B cell (primary cell): ENCODE measurements around the gene C11orf86. TPM values are rescaled to one million over a fixed set of nuclear protein-coding genes. Genes with fewer than 3 reads are reported as not detected.

ENCODE experiments used
- ATAC-seq: fragments of 200-7000 bp; cut with Tn5 transposase; one replicate; pipeline ENCODE4 v1.10.0; 2021; ENCODE audit warnings: low read depth, mild to moderate bottlenecking, moderate number of reproducible peaks, moderate library complexity
- CTCF ChIA-PET: fragments of 350-600 bp; sonication (Branson Sonifier 250); formaldehyde crosslinking; loops from one replicate; lab custom pipeline; 2021; ENCODE audit warnings: antibody characterized with exemption, inconsistent platforms; lab: Charles Lee
- POLR2A ChIA-PET: fragments of 350-600 bp; sonication (Branson Sonifier 250); formaldehyde crosslinking; loops from one replicate; lab custom pipeline; 2021; ENCODE audit warnings: antibody characterized with exemption; lab: Charles Lee
- DNase-seq: peaks from one replicate; pipeline ENCODE4 v3.0.0; 2013
- H2AFZ ChIP-seq: 2 replicates; pipeline ENCODE4 v1.6.1; 2012; ENCODE audit warnings: mild to moderate bottlenecking, low read depth, low read length; ENCODE audit not compliant: insufficient read depth, poor library complexity, severe bottlenecking
- H3K27ac ChIP-seq, 2 donors: 1 replicate in 1 of 2; 2 replicates in 1 of 2; pipeline ENCODE4 v1.5.1; 2012 to 2013; ENCODE audit warnings: low read length in 2 of 2, mild to moderate bottlenecking in 2 of 2, moderate library complexity in 1 of 2
- H3K27me3 ChIP-seq, 4 experiments: fragments of 200-600 bp in 1 of 4; sonication (generic) in 1 of 4; replicated peaks in 1 of 4; 1 replicate in 2 of 4; 2 replicates in 2 of 4; pipeline versions ENCODE4 v1.6.1 to v1.7.0; 2013 to 2016; ENCODE audit warnings: low read length in 3 of 4, mild to moderate bottlenecking in 2 of 4, mixed read lengths in 1 of 4, moderate library complexity in 1 of 4; ENCODE audit not compliant: insufficient read depth in 4 of 4, control insufficient read depth in 3 of 4; ENCODE audit errors: control extremely low read depth in 1 of 4
- H3K36me3 ChIP-seq, 2 experiments: replicated peaks in 1 of 2; 1 replicate in 1 of 2; 2 replicates in 1 of 2; pipeline versions ENCODE4 v1.6.1 to v1.7.1; 2013; ENCODE audit warnings: low read length in 1 of 2; ENCODE audit not compliant: insufficient read depth in 2 of 2, control insufficient read depth in 1 of 2; ENCODE audit errors: control extremely low read depth in 1 of 2, extremely low read depth in 1 of 2
- H3K4me1 ChIP-seq, 2 donors: fragments of 200-600 bp in 1 of 2; sonication (generic) in 1 of 2; 1 replicate in 1 of 2; 2 replicates in 1 of 2; pipeline versions ENCODE4 v1.5.1 to v1.6.1; 2013 to 2017; ENCODE audit warnings: low read length in 2 of 2; ENCODE audit not compliant: control insufficient read depth in 2 of 2, insufficient read depth in 2 of 2
- H3K4me2 ChIP-seq: replicated peaks from 2 replicates; pipeline ENCODE3; 2012; ENCODE audit warnings: mild to moderate bottlenecking, low read depth, low read length; ENCODE audit not compliant: poor library complexity, severe bottlenecking
- H3K4me3 ChIP-seq, 5 experiments: fragments of 200-600 bp in 1 of 5; sonication (generic) in 1 of 5; 1 replicate in 3 of 5; 2 replicates in 2 of 5; pipeline versions ENCODE4 v1.5.1 to v1.7.0; 2011 to 2016; ENCODE audit warnings: low read length in 4 of 5, mild to moderate bottlenecking in 4 of 5, low read depth in 2 of 5, control low read depth in 1 of 5, moderate library complexity in 1 of 5; ENCODE audit not compliant: insufficient read depth in 1 of 5; ENCODE audit errors: control extremely low read depth in 1 of 5, extremely low read depth in 1 of 5
- H3K79me2 ChIP-seq: fragments of 200-600 bp; sonication (generic); one replicate; pipeline ENCODE4 v1.6.0; 2016; ENCODE audit warnings: low read length; ENCODE audit not compliant: control insufficient read depth, insufficient read depth
- H3K9ac ChIP-seq: fragments of 200-600 bp; sonication (generic); 2 replicates; pipeline ENCODE4 v1.6.1; 2017; ENCODE audit warnings: mild to moderate bottlenecking, low read length, moderate library complexity
- H3K9me3 ChIP-seq, 3 donors: one replicate each; pipeline versions ENCODE4 v1.6.1 to v1.7.1; 2013; ENCODE audit warnings: low read length in 2 of 3; ENCODE audit not compliant: control insufficient read depth in 2 of 3, insufficient read depth in 1 of 3; ENCODE audit errors: control extremely low read depth in 1 of 3
- H4K20me1 ChIP-seq: 2 replicates; pipeline ENCODE4 v1.6.0; 2012; ENCODE audit warnings: mild to moderate bottlenecking, low read length; ENCODE audit not compliant: insufficient read depth, control insufficient read depth, poor library complexity, severe bottlenecking
- H3K27ac Mint-ChIP-seq: one replicate; pipeline ENCODE4 v1.8.0; 2021; ENCODE audit warnings: mixed read lengths
- H3K27me3 Mint-ChIP-seq: one replicate; pipeline ENCODE4 v1.8.0; 2021; ENCODE audit warnings: mixed read lengths
- H3K4me1 Mint-ChIP-seq: one replicate; pipeline ENCODE4 v1.8.0; 2021; ENCODE audit warnings: mixed read lengths
- H3K4me3 Mint-ChIP-seq: one replicate; pipeline ENCODE4 v1.8.0; 2021; ENCODE audit warnings: mixed read lengths
- H3K9me3 Mint-ChIP-seq: one replicate; pipeline ENCODE4 v1.8.0; 2022; ENCODE audit warnings: mixed read lengths; ENCODE audit not compliant: insufficient read depth
- EZH2 ChIP-seq: IDR thresholded peaks from 2 replicates; pipeline ENCODE4 v1.6.1; 2012; ENCODE audit warnings: borderline replicate concordance, low read depth, mild to moderate bottlenecking, moderate library complexity, low read length; ENCODE audit not compliant: insufficient read depth, poor library complexity, severe bottlenecking
- WGBS: methylation state at CpG from one replicate; pipeline ENCODE4 v1.1.5; 2013; ENCODE audit warnings: missing lambda C conversion rate; ENCODE audit not compliant: insufficient coverage; 5-methylcytosine and 5-hydroxymethylcytosine counted together
- intact Hi-C: fragments of 100-400 bp; cut with micrococcal nuclease; formaldehyde crosslinking; loops from one replicate; pipeline ENCODE4 v1.10.0; 2022
- polyA plus RNA-seq: library from polyadenylated mRNA; depleted of rRNA; stranded (reverse); fragments of >200 nt; gene quantifications from 2 replicates; pipeline ENCODE4 v1.2.3, GENCODE V29; 2012
- total RNA-seq, 2 donors: library from RNA; stranded (reverse); fragments of 120-200 nt in 1 of 2; gene quantifications; 1 replicate in 1 of 2; 2 replicates in 1 of 2; pipeline versions ENCODE4 v1.2.3 to v1.2.4, GENCODE V29; 2013 to 2022
- TF ChIP-seq, protein P1 (sequence below): fragments of 200-600 bp; IDR thresholded peaks from one replicate; pipeline ENCODE4 v1.8.0; 2022; ENCODE audit warnings: antibody characterized with exemption, mild to moderate bottlenecking

Gene C11orf86
- total and polyA plus RNA-seq, 2 donors (not counting 1 experiment from before 2014, with no cell fraction given): not detected

DNA sequence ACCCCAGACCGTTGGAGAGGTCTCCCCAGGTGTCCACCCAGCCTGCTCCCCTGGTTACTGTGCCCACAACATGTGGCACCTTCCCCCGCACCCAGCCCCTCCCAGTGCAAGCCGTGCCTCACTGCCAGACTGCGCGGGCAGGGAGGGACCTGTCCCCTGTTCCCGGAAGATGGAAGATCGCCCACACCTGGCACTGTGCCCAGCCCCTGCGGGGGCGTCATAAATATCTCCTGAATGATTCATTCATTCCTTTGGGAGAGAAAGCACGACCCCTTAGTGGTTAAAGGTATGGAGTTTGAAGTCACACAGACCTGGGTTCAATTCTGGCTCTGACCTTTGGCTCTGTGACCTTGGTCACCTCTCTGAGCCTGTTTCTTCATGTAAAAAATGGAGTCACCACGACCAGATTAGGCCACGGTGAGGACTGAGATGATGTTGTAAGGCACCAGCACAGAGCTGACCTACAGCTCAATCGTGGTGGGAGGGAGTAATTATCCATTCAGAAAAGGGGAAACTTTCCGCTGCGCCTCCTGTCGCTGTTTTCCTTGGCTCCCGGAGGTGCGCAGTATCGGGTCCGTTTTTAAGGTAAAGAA lies 47.3 kb downstream of the C11orf86 start:
- Histone ChIP-seq H3K4me2 (peak overlapping the region; percentile 74), H3K27ac (no peak overlapping the region), H3K9ac (no peak overlapping the region), H3K79me2 (no peaks in the 10 kb centered on the region), H3K4me1 (peaks cover 34 to 35% of the 10 kb centered on the region in 2 donors), H3K36me3 (no peaks in the 10 kb centered on the region), H4K20me1 (no peaks in the 10 kb centered on the region), H3K27me3 (peaks cover 0 to 49% (median 33%) of the 10 kb centered on the region in 4 experiments), H3K9me3 (peaks cover 0 to 41% (median 0%) of the 10 kb centered on the region in 3 donors), H2AFZ (no peak overlapping the region), H3K4me3 (no peak overlapping the region)
- ATAC-seq (no peak), DNase-seq (no peak)
- ChIA-PET POLR2A (no interaction called here), CTCF (no interaction called here)
- Mint-ChIP-seq H3K9me3 (no peaks in the 10 kb centered on the region), H3K4me1 (peaks cover 32% of the 10 kb centered on the region), H3K27me3 (peaks cover 47% of the 10 kb centered on the region), H3K4me3 (peak overlapping the region; percentile 43), H3K27ac (peak overlapping the region; percentile 6)
- TF ChIP-seq, protein P1, sequence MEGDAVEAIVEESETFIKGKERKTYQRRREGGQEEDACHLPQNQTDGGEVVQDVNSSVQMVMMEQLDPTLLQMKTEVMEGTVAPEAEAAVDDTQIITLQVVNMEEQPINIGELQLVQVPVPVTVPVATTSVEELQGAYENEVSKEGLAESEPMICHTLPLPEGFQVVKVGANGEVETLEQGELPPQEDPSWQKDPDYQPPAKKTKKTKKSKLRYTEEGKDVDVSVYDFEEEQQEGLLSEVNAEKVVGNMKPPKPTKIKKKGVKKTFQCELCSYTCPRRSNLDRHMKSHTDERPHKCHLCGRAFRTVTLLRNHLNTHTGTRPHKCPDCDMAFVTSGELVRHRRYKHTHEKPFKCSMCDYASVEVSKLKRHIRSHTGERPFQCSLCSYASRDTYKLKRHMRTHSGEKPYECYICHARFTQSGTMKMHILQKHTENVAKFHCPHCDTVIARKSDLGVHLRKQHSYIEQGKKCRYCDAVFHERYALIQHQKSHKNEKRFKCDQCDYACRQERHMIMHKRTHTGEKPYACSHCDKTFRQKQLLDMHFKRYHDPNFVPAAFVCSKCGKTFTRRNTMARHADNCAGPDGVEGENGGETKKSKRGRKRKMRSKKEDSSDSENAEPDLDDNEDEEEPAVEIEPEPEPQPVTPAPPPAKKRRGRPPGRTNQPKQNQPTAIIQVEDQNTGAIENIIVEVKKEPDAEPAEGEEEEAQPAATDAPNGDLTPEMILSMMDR: no peak
- TF ChIP-seq EZH2: no peak
- intact Hi-C loops: no loop called here
- WGBS: 49% methylated on average over 17 of the region's 20 CpGs
